HG03039 (cell line): ENCODE data around the gene ADCY1.

ENCODE experiments used
- ATAC-seq: cut with Tn5 transposase; IDR thresholded peaks from one replicate; pipeline ENCODE4 v1.9.1; 2021; ENCODE audit warnings: mild to moderate bottlenecking, moderate library complexity; ENCODE audit not compliant: unreplicated experiment

ADCY1 gene

GRCh38 chr7:45663167-45663921 is 89.2 kb downstream of the ADCY1 start:
- ATAC-seq = no peak

DNA sequence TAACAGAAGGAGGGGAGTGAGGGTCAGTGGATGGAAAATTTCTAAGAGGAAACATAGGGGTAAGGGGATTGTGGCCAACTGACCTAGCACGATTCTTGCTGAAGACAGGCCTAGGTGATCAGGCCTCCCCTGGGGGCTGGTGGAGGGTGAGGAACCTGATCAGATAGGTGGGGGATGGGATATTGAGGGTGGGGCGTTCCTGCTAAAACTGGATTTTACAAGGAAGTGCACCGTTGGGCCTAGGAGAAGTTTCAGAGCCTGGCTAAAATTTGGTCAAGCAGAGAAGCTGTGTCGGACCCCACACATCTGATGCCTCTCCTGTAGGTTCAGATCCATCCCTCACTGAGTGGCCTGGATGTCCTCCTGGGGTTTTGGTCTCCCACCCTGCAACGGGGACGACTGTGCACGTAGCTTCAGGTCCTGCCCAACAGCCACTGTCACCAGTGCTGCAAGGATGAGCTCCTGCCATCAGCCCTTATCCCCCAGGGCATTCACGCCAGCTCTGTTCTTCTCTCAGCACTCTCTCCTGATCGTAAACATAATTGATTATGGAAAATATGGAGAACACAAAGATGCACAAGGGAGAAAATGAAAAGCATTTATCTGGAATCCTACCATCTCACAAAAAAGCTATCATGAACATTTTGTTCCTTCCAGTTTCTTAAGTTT is 89.9 kb downstream of the ADCY1 start:
- ATAC-seq = no peak

GRCh38 chr7:45665172-45665571 is 91.0 kb downstream of the ADCY1 start:
- no peak for ATAC-seq

GRCh38 chr7:45670227-45670626 is 96.1 kb downstream of the ADCY1 start:
- ATAC-seq = no peak

DNA sequence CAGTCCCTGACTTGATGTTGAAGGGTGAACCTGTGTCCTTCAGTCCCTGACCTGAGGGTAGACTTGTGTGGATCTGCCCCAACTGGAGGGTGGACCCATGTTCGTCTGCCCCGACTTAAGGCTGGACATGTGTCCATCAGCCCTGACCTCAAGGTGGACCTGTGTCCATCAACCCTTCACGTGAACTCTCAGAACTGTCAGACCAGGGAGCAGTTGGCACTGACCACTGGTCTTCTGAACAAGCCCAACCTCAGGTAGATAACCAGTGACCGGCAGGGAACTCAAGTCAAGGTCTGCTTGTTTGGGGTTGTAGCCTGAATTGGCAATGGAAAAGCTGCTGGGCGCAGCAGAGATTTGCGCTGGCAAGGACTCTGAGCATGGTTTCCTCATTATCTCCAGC is 96.5 kb downstream of the ADCY1 start:
- no peak for ATAC-seq

DNA sequence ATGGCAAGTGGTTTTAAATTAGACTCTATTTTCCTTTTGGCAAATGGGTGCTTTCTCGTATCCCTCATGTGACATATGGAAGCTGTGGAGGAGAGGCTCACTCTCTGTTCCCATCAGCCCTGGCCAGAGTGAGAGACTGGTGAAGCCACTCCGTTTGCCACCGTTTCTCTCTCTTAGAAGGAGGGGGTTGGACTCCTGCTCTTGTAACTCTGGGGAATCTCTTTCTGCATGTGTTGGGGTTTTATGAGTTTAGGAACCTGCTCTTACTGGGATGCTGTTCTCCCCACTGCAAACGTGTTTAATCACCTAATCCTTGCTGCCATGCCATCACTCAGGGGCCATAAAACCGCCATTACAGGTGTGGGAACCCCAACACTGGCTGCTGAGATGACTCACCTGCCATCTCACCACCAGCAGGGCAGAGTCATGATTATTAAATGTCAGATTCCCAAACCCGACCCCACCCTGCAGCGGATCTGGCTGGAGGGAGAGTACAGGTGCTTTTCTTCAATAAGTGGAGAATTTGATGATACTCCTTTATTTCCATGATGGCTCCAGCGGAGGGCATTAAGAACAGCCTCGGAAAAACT is 103.2 kb downstream of the ADCY1 start:
- no peak for ATAC-seq

- ATAC-seq = no peak
Observed at GRCh38 chr7:45679516-45679915, 105.3 kb downstream of the ADCY1 start.

- ATAC-seq = no peak
Observed at GRCh38 chr7:45680776-45681175, 106.6 kb downstream of the ADCY1 start.

GRCh38 chr7:45681596-45682357 is 107.6 kb downstream of the ADCY1 start:
- ATAC-seq = no peak

DNA sequence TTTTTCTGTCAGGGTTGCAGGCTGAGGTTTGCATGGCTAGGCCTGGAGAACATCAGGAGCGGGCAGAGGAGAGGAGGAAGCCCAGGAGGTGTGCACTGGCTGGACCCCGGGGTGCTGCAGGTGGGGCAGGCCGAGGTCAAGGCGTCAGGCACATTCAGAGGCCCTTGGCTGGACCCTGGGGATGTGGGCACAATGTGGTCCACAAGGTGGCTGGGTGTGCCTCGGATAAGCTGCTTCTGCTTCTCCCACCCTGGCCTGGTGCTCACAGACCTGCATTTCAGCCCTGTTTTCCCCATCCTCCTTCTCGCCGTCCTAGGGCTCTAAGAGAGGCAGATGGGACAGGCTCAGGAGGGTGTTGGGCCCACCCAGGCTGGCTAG is 108.2 kb downstream of the ADCY1 start:
- no peak for ATAC-seq

- ATAC-seq = no peak
Observed at GRCh38 chr7:45682836-45683555, 108.8 kb downstream of the ADCY1 start.

GRCh38 chr7:45683556-45684148 is 109.5 kb downstream of the ADCY1 start:
- ATAC-seq = no peak

- ATAC-seq = no peak
Observed at GRCh38 chr7:45684910-45685618, 110.9 kb downstream of the ADCY1 start.

- ATAC-seq = no peak
Observed at GRCh38 chr7:45685619-45686240, 111.6 kb downstream of the ADCY1 start.

DNA sequence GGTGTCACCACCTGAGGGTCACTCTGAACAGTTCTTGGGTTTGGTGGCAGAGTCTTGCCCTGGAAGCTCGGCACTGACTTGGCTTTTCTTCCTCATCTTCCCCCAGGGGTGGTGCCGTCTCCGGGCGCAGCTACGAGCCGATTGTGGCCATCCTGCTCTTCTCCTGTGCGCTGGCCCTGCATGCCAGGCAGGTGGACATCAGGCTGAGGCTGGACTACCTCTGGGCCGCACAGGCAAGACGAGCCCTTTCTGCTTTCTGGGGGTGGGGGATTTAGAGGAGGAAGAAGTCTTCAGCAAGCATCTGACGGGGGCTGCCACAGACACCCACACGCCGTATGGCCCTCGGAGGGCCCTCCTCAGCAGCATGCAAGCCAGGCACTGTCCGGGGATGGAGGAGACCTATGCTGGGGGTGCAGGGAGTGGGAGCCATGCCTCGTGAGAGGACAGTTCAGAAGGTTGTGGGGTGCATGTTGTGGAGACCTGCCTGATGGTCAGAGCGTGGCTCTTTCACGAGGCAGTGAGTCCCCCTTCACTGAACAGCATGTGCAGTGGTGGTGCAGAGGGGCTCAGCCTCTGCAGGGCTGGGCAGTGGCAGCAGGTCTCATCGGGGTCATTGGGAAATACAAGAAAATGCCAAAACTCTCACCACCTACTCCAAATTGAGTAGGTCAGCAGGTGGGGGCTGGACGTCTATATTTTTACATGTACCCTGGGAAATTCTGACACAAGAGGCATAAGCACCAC is 112.4 kb downstream of the ADCY1 start:
- ATAC-seq = no peak

GRCh38 chr7:45687185-45687560 is 113.0 kb downstream of the ADCY1 start:
- no peak for ATAC-seq

- no peak for ATAC-seq
Observed at GRCh38 chr7:45687721-45688120, 113.6 kb downstream of the ADCY1 start.

- ATAC-seq = no peak
Observed at GRCh38 chr7:45688382-45688781, 114.2 kb downstream of the ADCY1 start.
